DMS 273 (cell line): ENCODE measurements around the gene KCNB1.

ENCODE experiments used
- DNase-seq: peaks from one replicate; lab custom pipeline; 2025; ENCODE audit not compliant: unreplicated experiment; lab: John Stamatoyannopoulos, UW

KCNB1 gene

DNA sequence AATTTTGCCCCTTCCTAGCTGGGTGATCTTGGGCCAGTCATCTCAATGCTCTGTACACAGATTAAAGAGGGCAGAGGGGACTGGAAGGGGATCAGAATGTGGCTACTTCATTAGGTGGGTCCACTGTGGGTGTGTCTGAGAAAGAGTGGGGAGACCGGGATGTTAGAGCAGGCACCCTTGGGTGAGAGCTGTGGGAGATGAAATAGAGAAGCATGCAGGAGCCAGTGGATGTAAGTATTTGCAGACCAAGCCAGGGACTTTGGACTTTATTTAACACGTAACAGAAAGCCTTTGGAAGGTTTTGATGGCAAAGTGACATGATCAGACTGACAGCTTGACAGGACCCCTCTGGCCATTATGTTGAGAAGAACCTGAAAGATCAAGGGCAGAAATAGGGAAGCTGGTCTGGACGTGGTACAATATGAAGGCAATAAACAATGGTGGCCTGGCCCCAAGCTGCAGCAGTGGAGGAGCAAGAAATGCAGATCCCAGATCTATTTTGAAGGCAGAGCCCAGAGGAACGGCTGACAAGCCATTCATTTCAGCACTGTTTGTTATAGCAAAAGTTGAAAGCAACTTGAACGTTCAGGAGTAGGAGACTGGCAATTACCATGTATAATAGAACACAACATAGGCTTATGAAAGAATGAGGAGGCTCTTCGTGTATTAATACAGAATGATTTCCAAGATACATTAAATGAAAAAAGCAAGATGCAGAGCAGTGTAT is 122.1 kb downstream of the KCNB1 start:
- no peak for DNase-seq

DNA sequence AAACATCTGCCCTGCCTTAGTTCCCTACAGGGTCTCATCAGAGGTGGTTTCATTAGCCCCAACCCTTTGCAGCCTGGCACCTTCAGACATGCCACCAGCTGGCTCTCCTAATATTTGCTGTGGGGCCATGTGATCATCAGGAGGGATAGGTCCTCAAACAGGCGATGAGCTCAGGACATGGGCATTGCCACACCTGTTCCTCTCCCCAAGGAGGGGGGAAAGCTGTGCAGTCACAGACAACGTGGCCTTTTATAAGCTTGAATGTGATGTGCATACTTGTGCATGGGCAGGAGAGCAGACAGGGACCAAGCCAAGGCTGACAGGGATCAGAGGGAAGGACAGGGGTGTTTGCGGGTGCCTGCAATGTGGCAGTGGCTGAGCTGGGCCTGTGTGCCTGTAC is 125.8 kb downstream of the KCNB1 start:
- DNase-seq: peak; percentile 23

DNA sequence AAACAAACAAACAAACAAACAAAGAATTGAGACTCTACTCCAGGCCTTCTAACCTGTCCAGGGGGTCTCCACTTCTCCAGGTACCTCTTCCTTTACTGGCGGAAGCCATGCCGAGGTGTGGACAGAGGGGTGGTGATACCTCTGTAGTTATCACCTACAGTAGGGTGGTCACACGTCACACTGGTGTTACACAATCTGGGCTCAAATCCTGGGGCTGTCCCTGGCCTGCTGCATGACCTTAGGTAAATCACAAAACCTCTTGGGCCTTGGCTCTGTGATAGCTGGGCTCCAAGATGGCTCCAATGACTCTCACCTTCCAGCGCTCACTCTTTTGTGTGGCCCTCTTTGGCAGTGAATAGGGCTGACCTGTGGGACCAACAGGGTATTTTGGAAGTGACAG is 127.8 kb downstream of the KCNB1 start:
- no peak for DNase-seq

DNA sequence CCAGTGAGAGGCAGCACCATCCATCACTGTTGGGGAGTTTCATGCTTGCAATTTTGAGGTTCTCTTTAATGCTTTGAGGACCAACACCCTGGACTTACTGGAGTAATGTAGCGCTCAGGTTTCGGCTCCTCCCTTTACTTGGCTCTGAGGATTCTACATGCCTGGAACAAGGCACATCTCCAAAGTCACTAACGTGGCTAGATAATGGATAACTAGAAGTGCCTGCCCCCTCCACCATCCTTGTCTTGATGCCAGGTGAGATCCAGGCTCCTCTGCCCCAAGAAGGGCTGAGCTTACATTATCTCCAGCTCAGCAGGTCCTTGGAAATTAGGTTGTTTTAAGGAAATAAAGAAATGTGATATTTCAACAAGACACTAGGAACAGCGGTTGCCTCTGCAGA is 129.1 kb downstream of the KCNB1 start:
- DNase-seq: no peak

DNA sequence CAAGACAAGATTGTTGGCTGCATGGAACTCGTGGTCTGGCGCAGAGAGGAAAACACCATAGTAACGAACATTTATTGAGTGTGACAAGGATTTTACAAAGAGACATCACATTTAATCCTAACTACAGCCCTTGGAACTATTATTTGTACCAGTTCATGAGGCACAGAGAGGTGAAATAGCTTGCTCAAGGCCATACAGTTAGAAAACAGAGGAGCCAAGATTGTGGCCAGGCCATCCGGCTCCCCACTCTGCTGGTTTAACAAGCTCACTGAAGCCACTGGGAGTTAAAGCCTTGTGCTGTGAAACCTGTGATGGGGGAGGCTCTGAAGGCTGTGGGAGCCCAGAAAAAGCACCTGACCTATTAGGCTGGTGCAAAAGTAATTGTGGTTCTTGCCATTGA is 129.7 kb downstream of the KCNB1 start:
- DNase-seq: no peak

DNA sequence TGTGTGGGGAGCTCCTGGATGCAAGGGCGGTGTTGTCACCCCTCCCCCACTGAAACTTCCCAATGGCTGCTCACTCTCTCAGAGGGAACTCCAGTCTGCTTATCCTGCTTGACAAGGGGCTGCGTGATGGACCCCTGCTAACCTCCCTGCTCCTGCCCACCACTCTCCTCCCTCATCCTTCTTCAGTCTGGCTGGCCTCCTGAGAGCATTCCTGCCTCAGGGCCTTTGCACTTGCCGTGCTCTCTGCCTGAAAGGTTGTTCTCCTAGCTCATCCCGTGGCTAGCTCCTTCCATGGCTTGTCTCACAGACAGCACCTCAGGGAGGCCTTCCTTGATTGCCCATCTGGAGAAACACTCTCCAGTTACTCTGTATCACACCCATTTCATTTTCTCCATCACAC is 130.7 kb downstream of the KCNB1 start:
- DNase-seq: no peak

DNA sequence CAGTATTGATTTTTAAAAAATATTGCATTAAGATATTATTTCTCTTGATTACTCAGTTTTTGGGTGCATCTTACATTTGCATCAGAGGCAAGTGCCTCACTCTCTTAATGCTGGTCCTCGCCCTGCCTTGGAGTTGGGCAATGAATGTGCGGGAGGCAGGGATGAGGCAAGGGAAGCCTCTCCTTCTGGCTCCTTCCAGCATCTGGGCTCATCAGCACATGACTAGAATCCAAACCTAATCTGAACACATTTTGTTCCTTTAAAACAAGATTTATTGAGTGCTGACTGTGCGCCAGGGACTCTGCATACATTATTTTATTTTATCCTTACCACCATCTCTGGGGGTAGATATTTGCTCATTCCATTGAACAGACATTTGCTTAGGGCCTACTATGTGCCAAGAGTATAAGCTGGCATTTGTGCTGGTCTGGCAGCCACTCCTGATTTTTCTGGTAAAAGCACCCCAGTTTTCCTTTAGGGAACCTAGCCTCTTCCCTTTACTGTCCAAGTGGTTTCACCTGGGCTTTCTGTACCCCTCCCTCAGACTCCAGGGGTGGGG is 132.7 kb downstream of the KCNB1 start:
- no peak for DNase-seq

DNA sequence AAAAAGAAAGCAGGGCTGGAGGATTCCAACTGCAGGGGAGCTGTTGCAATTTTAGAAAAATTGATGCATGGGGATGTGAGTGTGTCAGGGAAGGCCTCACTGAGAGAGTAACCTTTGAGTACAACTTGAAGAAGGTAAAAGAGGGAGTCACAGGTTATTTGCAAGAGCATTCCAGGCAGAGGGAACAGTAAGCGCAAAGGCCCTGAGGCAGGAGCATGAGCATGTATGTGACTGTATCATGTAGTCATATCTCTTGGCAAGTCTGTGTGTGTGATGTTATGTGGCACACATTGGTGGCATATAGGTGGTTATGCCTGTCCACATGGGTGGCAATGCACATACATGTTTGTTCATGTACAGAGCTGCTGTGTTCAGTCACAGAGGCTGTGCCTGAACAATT is 133.4 kb downstream of the KCNB1 start:
- DNase-seq: no peak

DNA sequence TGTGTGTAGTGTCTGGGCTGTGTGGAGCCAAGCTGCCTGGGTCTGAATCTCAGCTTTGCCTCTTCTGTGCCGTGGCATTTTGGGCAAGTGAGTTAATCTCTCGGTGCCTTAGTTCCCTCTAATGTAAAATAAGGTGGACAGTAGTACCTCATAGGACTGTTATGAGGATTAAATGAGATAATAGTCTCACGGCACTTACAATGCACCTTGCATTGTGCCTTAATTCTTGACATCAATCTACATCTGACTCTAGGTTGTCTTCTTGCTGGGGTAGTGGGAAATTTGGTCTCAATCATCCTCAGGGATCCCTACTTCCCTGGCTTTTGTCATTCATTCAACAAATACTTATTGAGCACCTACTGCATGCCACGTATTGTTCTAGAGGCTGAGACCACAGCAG is 133.9 kb downstream of the KCNB1 start:
- no peak for DNase-seq

DNA sequence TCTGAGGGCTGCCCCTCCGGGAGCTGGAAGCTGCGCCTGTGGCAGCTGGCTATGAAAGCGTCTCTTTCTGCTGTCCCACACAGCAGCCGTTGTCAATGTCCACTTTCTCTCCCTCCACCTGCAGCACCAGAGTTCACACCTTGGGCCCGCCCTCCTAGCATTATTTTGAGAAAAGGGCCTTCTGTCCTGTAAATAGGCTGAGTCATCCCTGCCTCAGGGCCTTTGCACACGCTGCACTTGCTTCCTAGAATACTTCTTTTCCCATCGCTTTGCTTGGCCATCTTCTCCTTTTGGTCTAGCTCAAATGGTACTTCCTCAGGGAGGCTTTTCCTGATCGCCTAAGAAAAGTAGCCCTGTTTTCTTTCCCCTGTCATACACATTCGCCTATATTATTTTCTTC is 135.3 kb downstream of the KCNB1 start:
- DNase-seq: no peak

DNA sequence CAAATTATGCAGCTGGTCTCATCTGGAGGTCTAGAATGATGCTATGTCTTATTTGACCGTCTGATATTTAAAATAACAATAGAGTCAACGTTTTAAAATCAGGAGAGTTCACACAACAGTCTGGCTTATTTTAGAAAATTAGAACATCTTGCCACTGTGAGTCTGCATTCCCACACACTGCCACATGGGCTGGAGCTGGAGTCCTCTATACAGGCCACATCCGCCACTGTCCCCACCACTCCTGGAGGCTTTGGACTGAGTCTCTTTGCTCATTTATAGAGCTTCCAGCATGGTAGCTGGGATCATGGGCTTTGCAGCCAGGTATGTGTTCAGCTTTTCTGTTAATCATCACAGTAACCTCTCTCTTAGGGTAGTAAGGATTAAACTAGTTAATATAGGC is 135.8 kb downstream of the KCNB1 start:
- DNase-seq: peak; percentile 22

DNA sequence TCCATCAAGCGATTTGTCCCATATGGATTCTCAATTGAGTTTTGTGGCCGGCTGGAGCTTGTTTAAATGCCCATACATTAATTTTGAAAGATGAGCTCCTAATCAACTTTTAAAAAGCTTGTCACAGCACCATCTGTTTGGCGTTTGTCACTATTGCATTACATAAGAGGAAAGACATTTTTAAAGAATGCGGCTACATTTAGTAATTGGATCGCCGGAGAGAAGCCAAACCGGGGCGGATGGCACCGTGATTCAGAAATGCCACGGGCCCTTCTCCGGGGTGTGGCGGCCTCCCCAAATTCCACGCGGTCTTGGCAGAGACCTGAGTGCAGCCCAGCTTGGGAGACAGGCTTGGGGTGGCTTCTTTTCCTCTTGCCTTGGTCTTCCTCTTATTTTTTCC is 136.9 kb downstream of the KCNB1 start:
- DNase-seq: peak; percentile 80

DNA sequence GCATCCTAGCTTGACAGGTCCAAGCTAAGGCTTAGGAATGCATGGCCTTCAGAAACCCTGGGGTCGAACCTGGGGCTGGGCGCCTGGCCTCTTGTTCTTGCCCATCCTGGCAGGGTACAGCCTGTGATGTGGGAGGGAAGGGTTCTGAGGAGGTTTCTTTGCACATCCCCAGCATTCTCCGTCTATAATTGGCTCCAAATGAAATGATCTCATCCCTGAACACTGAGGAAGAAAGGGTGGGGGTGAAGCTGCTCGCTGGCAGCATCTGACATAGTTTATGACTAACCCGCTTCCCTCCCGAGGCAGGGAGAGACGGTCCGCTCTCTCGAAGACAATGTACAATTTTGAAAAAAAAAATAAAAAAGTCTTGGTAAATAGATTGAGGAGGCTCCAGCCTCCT is 137.5 kb downstream of the KCNB1 start:
- DNase-seq: peak; percentile 84

DNA sequence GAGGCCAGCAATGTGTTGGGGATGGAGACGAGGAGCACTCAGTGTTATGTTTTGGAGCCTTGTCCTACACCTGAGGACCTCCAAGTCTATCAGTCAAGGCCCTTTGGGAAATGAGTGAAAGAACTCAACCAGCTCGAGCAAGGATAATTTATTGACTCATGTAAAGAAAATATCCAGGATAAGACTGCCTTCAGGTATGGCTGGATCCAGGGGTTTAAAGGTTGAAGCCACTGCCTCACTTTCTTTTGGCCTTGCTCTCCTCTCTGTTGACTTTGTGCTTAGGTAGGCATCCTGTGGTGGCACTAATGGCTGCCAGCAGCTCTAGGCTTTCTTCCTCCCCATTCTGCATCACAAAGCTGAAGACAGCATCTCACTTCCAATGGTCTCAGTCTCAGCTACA is 138.3 kb downstream of the KCNB1 start:
- no peak for DNase-seq

DNA sequence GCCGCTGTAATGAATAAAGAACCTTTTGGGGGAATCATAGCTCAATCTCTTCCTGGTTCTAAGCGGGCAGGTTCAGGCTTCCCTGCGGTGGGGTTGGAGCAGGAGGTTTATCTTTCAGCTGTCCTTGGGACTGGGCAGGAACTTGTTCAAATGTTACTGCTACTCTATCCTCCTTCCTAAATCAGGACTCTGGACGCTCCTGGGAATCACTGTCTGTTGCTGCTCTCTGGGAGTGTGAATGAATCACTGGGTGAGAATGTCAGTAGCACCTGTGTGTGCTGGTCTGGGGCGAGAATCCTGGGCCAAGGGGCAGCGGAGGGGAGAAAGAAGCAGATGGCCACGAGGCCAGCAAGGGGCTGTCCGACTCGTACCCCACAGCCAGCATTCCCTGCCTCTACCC is 139.2 kb downstream of the KCNB1 start:
- DNase-seq: no peak

DNA sequence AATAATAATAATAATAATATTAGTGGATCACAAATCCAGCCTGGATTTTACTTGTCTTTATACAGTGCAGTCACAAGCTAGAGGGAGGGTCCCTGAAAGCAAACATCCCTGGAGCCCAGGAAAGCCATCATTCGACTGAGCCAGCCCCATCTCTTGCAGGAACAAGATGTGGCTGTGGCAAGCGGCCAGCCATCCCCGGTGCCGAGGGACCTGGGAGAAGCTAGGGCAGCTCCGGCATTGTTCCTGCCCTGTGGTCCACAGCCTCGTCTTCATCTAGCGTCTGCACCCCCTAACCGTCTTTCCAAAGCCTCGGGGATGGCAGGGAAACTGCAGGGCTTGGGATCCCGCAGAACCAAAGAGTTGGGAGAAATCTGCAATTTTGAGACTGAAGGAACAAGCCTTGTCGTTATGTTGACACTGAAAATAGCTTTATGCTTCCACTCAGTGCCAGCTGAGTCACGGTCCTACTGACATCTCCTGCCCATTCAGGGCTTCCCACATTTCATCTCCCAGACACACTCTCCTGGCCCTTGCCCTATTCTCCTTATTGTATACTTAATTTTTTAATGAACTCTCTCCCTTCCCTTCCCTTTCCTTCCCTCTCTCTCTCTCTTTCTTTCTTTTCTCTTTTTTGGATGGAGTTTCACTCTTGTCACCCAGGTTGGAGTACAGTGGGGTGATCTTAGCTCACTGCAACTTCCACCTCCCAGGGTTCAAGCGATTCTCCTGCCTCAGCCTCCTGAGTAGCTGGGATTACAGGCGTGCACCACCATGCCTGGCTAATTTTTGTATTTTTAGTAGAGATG is 142.1 kb downstream of the KCNB1 start:
- peak; percentile 11 for DNase-seq

DNA sequence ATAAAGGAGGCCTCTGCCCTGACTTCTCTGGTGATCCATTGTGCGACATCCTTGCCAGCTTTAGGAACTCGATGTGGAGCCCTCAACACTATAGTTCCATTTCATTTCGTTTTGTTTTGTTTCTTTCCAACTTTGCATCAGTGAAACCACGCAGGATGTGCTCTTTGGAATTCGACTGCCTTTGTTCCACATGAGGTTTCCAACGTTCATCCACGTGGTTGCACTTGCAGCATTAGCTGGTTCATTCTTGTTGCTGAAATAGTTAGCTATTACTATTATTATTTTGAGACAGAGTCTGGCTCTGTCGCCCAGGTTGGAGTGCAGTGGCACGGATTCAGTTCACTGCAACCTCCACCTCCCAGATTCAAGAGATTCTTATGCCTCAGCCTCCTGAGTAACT is 143.3 kb downstream of the KCNB1 start:
- DNase-seq: no peak

DNA sequence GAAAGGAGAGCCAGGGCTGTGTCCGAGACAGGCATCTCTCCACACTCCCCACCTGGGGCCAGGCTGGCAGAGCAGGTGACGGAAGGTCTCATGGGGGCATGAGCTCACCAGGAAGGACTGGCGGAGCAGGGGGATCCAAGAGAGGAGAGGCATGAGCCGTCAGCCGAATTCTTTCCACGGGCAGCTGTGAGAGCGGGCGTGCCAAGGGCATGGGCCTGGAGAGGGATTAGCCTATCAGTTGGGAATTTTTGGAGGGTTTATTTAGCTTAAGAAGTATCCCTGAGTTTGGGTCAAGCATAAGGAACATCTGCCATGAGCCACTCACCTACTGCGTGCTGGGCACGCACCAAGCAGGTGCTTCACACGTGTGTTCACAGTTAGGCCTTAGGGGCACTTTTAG is 144.4 kb downstream of the KCNB1 start:
- DNase-seq: no peak

DNA sequence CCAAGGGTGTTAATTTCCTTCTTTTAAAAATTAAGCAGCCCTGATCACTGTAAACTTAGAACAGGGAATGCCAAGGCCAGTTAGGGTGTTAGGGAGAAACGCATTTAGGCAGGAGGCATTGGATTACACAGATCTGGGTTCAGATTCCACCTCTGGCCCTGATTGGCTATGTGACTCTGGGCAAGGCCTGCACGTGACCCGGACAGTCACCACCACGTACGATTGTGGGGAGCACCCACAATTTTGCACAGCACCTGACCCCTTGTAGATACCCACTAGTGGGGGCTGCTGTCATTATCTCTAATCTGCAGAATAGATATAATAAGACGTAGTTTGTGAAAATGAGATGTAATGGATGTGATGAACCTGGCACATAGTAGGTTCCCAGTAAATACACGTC is 145.1 kb downstream of the KCNB1 start:
- no peak for DNase-seq

DNA sequence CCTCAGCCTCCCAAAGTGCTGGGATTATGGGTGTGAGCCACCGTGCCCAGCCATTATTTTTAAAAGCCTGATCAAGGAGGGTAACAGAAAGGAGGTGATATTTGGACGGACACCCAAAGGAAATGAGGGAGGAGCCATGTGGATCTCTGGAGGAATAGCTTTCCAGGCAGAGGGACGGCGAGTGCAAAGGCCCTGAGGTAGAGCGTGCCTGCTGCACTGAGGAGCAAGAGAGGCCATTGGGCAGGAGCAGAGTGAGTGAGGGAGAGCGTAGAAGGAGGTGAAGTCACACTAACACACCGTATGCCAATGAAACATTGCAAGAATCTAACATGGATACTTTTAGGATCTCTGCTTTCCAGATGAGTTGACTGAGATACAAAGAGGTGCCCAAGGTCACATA is 145.7 kb downstream of the KCNB1 start:
- DNase-seq: no peak

DNA sequence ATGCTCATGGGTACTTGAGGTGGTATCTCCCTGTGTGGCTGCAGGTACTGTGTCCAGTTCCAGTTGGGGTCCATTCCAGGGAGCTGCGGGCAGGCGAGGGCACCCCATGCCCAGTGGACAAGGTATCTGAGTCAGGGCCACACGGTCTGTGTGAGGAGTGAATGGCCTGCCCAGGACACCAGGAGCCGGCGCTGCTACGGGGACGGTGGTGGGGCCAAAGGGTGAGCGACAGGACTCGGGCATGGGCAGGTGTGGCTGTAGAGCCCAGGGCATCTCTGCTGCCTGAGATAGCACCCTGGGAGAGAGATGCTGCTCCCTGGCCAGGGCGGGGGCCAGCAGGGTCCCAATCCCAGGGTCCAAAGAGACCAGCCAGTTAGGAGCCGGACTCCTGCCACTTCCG is 147.0 kb downstream of the KCNB1 start:
- DNase-seq: no peak
